ENCODE data around the gene TAF6.
A peak's percentile ranks its signal among the peaks of the same experiment; 100 is the strongest.

The TAF6 gene
- 34.1 to 45.5 (median 37.5) reads per million in 3 donors for total RNA-seq

DNA sequence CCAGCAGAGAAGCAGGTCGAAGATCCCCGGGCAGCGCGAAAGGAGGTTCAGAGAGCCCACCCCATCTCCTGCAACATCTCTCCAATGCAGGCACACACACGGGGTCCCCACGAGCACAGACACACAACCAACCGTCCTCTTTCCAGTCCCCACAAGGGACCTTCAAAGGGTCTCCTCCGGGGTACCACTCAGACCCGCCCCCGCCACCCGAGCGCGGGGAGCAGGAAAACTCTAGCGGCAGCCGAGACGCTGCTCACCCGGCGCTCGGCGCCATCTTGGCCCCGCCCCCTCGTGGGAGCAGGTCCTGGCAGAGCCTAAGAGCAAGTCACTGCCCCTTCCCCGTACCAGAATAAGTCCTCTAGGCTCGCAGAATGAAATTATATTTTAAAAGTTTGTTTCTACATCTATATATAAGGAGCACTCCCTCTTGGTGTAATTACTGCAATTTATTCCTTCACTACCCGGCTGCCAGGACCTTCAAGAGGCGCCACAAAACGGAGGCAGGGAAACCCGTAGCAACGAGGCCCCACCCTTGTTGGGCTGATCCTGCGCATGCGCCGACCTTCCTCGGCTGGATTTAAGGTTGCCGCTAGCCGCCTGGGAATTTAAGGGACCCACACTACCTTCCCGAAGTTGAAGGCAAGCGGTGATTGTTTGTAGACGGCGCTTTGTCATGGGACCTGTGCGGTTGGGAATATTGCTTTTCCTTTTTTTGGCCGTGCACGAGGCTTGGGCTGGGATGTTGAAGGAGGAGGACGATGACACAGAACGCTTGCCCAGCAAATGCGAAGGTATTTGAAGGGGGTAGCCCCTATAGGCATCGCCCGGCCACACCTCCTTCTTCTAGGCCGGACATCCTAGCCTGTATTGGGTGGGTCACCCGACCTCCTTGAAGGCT is at the start of gene TAF6, which contains the start of gene CNPY4:
TSS of gene TAF6 (minus strand) at position 287 of the 898 bp plus-strand sequence. CDS start 5,149 bp downstream, outside the sequence.
TSS of gene CNPY4 (plus strand) at position 563 of the 898 bp plus-strand sequence. CDS start at position 674, 111 bp downstream.
- H3K36me3 ChIP-seq (ENCODE audit: control insufficient read depth, insufficient read depth, low read length): peaks cover 16% of the 10 kb centered on the region

DNA sequence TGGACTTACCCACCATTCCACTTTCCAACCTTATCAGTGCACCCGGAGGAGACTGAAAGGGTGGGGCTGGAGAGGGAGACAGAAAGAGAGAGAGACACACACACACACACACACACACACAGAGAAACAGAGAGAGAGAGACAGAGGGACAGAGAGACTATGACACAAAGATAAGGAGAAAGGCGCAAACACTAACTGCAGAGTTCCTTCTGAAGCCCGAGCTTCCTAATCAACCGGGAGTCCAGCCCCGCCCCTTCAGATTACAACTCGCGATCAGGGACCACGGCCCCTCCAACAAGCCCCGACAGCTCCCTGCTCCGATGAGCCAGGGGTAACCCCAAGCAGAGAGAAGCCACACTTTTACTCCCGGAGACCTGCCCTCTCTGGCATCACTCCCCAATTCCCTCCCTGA is 48.8 kb upstream of the TAF6 start:
- Histone ChIP-seq H3K27me3 (replicated peaks; ENCODE audit: control insufficient read depth, insufficient read depth, low read length, poor library complexity, severe bottlenecking) (no peaks in the 10 kb centered on the region), H3K27ac (ENCODE audit: insufficient read depth, low read length, poor library complexity, severe bottlenecking) (peak overlapping the region; percentile 50), H3K4me3 (ENCODE audit: insufficient read depth, low read depth, low read length, poor library complexity, severe bottlenecking) (peak overlapping the region; percentile 53), H3K36me3 (ENCODE audit: control insufficient read depth, insufficient read depth, low read length) (no peaks in the 10 kb centered on the region), H3K4me1 (ENCODE audit: control insufficient read depth, insufficient read depth, low read length, poor library complexity, severe bottlenecking) (peaks cover 55% of the 10 kb centered on the region), H3K9me3 (ENCODE audit: control insufficient read depth, low read length) (no peaks in the 10 kb centered on the region)
- no peak for DNase-seq

More for the DNA sequence above, at the start of gene TAF6, which contains the start of gene CNPY4:
- peak; percentile 89 to 94 (median 92) for DNase-seq
- Histone ChIP-seq H3K4me3 (ENCODE audit: insufficient read depth, low read depth, low read length, poor library complexity, severe bottlenecking) (peak within 1 kb of the TSS; percentile 90), H3K27me3 (replicated peaks; ENCODE audit: control insufficient read depth, insufficient read depth, low read length, poor library complexity, severe bottlenecking) (no peaks in the 10 kb centered on the region), H3K9me3 (ENCODE audit: control insufficient read depth, low read length) (no peaks in the 10 kb centered on the region), H3K27ac (ENCODE audit: insufficient read depth, low read length, poor library complexity, severe bottlenecking) (peak within 1 kb of the TSS; percentile 96), H3K4me1 (ENCODE audit: control insufficient read depth, insufficient read depth, low read length, poor library complexity, severe bottlenecking) (peaks cover 13% of the 10 kb centered on the region)

DNA sequence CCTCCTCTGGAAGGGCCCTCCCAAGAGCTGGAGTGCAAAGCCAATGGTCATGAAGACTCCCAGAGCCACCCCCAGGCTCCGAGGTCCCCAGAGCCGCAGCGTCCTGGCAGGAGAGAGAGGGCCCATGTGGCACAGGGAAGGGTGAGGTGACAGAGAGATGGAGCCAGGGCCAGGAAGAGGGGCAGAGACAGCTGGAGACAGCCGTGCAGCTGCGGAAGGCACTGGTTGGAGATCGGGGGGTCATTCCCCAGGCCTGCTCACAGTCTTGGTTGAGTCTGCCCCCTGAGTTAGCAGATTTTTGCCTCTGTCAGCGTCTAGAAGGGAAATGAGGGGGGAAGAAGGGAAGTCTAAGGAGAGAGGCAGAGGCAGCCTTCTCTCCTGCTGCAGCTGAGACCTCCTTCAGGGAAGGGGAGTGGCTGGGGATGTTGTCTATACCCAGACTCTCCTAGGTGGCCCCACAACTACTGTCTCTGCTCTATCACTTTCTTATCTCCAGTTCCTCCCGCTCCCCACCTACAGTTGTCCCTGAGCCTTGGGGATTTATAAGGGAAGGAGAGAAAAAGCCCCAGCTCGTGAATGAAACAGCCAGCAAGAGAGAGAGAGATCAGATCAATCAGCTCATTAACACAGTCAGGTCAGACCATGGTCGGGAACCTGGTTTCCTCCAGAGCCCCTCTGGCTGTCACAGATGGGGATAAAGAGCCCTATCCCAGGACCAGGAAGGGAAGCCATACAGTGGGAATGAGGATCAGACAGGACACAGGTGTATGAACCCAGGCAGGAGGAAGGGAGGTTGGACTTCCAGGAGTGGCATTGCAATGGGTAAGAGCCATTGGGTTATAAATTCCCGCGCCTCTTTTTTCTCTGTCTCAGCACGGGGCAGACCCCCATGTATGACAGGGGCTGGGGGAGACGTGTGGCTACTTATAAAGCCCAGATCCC is 48.1 kb upstream of the TAF6 start:
- Histone ChIP-seq H3K9me3 (ENCODE audit: control insufficient read depth, low read length) (no peaks in the 10 kb centered on the region), H3K36me3 (ENCODE audit: control insufficient read depth, insufficient read depth, low read length) (no peaks in the 10 kb centered on the region), H3K27me3 (replicated peaks; ENCODE audit: control insufficient read depth, insufficient read depth, low read length, poor library complexity, severe bottlenecking) (no peaks in the 10 kb centered on the region), H3K4me1 (ENCODE audit: control insufficient read depth, insufficient read depth, low read length, poor library complexity, severe bottlenecking) (peaks cover 56% of the 10 kb centered on the region), H3K27ac (ENCODE audit: insufficient read depth, low read length, poor library complexity, severe bottlenecking) (peak overlapping the region; percentile 50), H3K4me3 (ENCODE audit: insufficient read depth, low read depth, low read length, poor library complexity, severe bottlenecking) (peak overlapping the region; percentile 53)
- no peak for DNase-seq

DNA sequence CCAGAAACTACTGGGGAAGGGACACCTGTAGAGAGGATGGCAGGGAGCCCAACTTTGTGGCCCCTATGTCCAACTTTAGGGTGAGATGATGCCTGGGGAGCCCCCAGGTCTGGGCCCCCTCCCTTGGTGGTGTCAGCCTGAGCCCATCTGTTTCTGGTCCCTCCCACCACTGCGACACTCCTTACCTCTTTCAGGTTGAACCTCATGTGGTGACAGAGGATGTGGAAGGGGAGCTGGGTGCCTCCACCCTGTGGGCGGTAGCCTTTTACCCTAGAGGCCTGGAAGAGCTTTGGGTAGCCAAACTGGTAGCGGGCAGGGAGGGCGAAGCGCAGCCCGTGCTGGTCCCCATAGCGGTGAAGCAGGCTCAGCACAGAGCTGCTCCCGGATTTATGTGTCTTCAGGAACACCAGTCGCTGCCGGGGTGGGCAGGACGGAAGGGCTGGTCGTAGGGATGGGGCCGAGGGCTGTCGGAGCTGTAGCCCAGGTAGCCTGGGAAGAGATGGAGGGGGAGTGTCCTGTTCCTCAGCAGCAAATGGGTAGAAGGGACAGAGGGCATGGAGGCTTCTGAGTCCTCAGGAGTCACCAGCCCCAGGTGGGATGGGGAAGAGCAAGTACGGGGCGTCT is 47.3 kb upstream of the TAF6 start:
- Histone ChIP-seq H3K36me3 (ENCODE audit: control insufficient read depth, insufficient read depth, low read length) (no peaks in the 10 kb centered on the region), H3K4me1 (ENCODE audit: control insufficient read depth, insufficient read depth, low read length, poor library complexity, severe bottlenecking) (peaks cover 56% of the 10 kb centered on the region), H3K27ac (ENCODE audit: insufficient read depth, low read length, poor library complexity, severe bottlenecking) (peak overlapping the region; percentile 35), H3K27me3 (replicated peaks; ENCODE audit: control insufficient read depth, insufficient read depth, low read length, poor library complexity, severe bottlenecking) (no peaks in the 10 kb centered on the region), H3K9me3 (ENCODE audit: control insufficient read depth, low read length) (no peaks in the 10 kb centered on the region), H3K4me3 (ENCODE audit: insufficient read depth, low read depth, low read length, poor library complexity, severe bottlenecking) (no peak overlapping the region)
- DNase-seq: no peak

DNA sequence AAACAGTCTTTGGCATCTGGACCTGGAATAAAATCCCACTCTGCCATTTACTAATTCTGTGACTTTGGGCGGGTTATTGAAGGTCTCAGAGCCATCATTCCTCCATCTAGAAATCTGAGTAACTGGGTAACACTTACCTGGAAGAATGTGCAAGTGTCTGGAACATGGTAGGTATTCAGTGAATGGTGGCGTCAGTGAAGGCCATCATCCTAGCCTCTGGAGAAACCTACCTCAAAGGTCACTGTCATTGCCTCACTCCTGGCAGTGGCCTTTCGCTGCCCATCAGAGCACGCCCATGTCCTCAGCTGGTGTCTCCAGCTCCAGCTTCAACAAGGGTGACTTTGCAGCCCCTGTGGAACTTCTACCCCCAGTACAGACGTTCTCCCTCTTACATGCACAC is 44.7 kb upstream of the TAF6 start:
- no peak overlapping the region for H3K4me3 ChIP-seq (ENCODE audit: insufficient read depth, low read depth, low read length, poor library complexity, severe bottlenecking)
- H3K27ac ChIP-seq (ENCODE audit: insufficient read depth, low read length, poor library complexity, severe bottlenecking): peak overlapping the region; percentile 38
- H3K4me1 ChIP-seq (ENCODE audit: control insufficient read depth, insufficient read depth, low read length, poor library complexity, severe bottlenecking): peaks cover 47% of the 10 kb centered on the region
- H3K9me3 ChIP-seq (ENCODE audit: control insufficient read depth, low read length): no peaks in the 10 kb centered on the region
- DNase-seq: no peak
- no peaks in the 10 kb centered on the region for H3K27me3 ChIP-seq (replicated peaks; ENCODE audit: control insufficient read depth, insufficient read depth, low read length, poor library complexity, severe bottlenecking)
- no peaks in the 10 kb centered on the region for H3K36me3 ChIP-seq (ENCODE audit: control insufficient read depth, insufficient read depth, low read length)

DNA sequence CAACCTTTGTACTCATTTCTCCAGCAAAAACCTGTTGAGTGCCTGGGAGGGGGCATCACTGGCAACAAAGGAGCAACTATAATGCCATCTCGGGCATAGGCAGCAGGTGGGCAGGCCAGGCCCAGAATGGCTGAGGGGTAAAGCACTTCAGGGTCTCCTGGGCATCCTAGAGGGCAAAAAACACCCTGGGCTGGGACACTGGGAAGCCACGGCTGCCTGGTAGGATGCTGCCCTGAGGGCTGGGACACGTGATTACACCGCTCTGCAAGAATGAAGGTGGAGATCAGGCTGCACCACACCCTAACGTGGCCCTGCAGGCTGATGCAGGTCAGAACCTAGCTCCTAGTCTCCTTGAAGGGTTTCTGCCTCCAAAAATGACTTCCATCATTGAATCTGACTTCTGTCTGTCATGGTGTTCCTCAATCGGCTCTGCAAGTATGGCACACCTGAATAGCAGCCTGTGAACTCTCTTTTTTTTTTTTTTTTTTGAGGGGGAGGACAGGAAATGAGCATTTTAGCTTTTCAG is 43.9 kb upstream of the TAF6 start:
- Histone ChIP-seq H3K27ac (ENCODE audit: insufficient read depth, low read length, poor library complexity, severe bottlenecking) (peak overlapping the region; percentile 38), H3K27me3 (replicated peaks; ENCODE audit: control insufficient read depth, insufficient read depth, low read length, poor library complexity, severe bottlenecking) (no peaks in the 10 kb centered on the region), H3K36me3 (ENCODE audit: control insufficient read depth, insufficient read depth, low read length) (no peaks in the 10 kb centered on the region), H3K4me1 (ENCODE audit: control insufficient read depth, insufficient read depth, low read length, poor library complexity, severe bottlenecking) (peaks cover 43% of the 10 kb centered on the region), H3K4me3 (ENCODE audit: insufficient read depth, low read depth, low read length, poor library complexity, severe bottlenecking) (no peak overlapping the region), H3K9me3 (ENCODE audit: control insufficient read depth, low read length) (no peaks in the 10 kb centered on the region)
- DNase-seq: no peak

DNA sequence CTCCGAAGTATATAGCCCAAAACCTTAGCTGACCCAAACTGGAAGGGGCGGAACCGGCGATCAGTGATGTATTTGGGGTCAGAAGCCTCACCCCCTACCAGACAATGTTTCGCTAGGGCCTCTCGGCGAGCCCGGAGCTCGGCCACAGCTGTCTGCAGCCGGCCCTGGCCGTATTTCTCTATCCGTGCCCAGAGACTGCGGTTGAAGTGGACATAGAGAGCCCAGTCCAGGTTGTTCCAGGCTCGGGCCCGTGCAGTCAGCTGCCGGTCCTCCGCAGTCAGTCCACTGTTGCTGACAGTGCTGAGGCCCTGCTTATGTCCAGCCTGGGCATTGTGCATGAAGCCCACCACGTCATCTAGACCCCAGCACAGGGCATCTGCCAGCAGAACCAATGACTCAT is 40.9 kb upstream of the TAF6 start:
- no peaks in the 10 kb centered on the region for H3K27me3 ChIP-seq (replicated peaks; ENCODE audit: control insufficient read depth, insufficient read depth, low read length, poor library complexity, severe bottlenecking)
- H3K9me3 ChIP-seq (ENCODE audit: control insufficient read depth, low read length): no peaks in the 10 kb centered on the region
- no peak overlapping the region for H3K27ac ChIP-seq (ENCODE audit: insufficient read depth, low read length, poor library complexity, severe bottlenecking)
- H3K4me1 ChIP-seq (ENCODE audit: control insufficient read depth, insufficient read depth, low read length, poor library complexity, severe bottlenecking): peaks cover 34% of the 10 kb centered on the region
- H3K4me3 ChIP-seq (ENCODE audit: insufficient read depth, low read depth, low read length, poor library complexity, severe bottlenecking): no peak overlapping the region
- H3K36me3 ChIP-seq (ENCODE audit: control insufficient read depth, insufficient read depth, low read length): peaks cover 14% of the 10 kb centered on the region
- no peak for DNase-seq

DNA sequence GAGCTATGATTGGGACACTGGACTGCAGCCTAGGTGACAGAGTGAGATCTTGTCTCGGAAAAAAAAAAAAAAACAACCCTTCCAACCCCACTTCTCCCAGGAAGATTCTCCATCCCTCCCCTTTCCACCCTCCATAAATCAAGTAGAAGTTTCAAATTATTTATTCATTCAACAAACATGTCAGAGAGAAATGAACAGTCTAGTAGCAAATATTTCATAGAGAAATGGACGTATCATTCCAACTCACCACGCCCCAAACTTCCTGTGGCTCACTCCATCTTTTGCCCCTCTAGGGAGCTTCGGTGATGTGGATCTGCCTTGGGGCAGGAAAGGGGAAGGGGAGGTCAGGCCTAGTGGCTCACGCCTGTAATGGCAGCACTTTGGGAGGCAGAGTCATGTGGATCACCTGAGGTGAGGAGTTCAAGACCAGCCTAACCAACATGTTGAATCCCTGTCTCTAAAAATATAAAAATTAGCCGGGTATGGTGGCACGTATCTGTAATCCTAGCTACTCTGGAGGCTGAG is 40.0 kb upstream of the TAF6 start:
- no peaks in the 10 kb centered on the region for H3K27me3 ChIP-seq (replicated peaks; ENCODE audit: control insufficient read depth, insufficient read depth, low read length, poor library complexity, severe bottlenecking)
- DNase-seq: no peak
- peaks cover 22% of the 10 kb centered on the region for H3K36me3 ChIP-seq (ENCODE audit: control insufficient read depth, insufficient read depth, low read length)
- no peaks in the 10 kb centered on the region for H3K9me3 ChIP-seq (ENCODE audit: control insufficient read depth, low read length)
- peak overlapping the region; percentile 89 for H3K27ac ChIP-seq (ENCODE audit: insufficient read depth, low read length, poor library complexity, severe bottlenecking)
- peak overlapping the region; percentile 96 for H3K4me3 ChIP-seq (ENCODE audit: insufficient read depth, low read depth, low read length, poor library complexity, severe bottlenecking)
- H3K4me1 ChIP-seq (ENCODE audit: control insufficient read depth, insufficient read depth, low read length, poor library complexity, severe bottlenecking): peaks cover 32% of the 10 kb centered on the region
